ENCODE results near the gene RAET1G. TPM values are rescaled to one million over a fixed set of nuclear protein-coding genes. Genes with fewer than 3 reads are reported as not detected.
A peak's percentile ranks its signal among the peaks of the same experiment; 100 is the strongest.
"Not testable (repeated sequence)": the region's sequence is repeated elsewhere in the genome, so short reads cannot be mapped to it uniquely, and the experiment has no call there.

Gene RAET1G
- polyA plus RNA-seq, 1 experiment = 3.0 TPM

DNA sequence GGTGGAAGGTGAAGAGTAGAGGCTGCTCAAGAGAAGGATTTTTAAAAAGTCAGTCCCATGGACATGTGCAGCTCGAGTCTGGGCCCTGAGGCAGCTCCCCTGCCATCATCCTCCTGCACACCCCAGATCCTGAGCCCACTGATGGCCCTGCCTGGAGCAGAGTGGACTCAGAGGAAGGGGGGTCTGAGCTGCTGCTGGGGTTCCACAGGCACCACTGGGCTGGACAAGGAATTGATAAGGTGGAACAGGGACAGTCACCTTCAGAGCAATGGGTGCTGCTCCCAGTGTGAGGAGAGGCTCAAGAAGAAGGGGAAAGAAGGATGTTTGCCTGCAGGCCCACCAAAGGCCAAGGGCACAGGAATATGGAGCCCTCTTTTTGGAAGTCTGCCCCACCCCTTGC, 25.1 kb upstream of the RAET1G start:
- CTCF ChIA-PET = no interaction called here
- Histone ChIP-seq H3K4me3 (ENCODE audit: low read depth, low read length) (no peak overlapping the region), H3K9me3 (ENCODE audit: control insufficient read depth, insufficient read depth, low read length) (no peaks in the 10 kb centered on the region), H3K27me3 (ENCODE audit: control insufficient read depth, insufficient read depth, low read length) (peaks cover 26% of the 10 kb centered on the region), H3K27ac (ENCODE audit: low read depth, low read length) (no peak overlapping the region)
- TF ChIP-seq, protein P1, sequence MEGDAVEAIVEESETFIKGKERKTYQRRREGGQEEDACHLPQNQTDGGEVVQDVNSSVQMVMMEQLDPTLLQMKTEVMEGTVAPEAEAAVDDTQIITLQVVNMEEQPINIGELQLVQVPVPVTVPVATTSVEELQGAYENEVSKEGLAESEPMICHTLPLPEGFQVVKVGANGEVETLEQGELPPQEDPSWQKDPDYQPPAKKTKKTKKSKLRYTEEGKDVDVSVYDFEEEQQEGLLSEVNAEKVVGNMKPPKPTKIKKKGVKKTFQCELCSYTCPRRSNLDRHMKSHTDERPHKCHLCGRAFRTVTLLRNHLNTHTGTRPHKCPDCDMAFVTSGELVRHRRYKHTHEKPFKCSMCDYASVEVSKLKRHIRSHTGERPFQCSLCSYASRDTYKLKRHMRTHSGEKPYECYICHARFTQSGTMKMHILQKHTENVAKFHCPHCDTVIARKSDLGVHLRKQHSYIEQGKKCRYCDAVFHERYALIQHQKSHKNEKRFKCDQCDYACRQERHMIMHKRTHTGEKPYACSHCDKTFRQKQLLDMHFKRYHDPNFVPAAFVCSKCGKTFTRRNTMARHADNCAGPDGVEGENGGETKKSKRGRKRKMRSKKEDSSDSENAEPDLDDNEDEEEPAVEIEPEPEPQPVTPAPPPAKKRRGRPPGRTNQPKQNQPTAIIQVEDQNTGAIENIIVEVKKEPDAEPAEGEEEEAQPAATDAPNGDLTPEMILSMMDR (IDR thresholded peaks at IDR 0.05; ENCODE audit: low read depth, low read length) = no peak
- POLR2A ChIA-PET = no interaction called here
- no peak for DNase-seq (ENCODE audit: low read depth, low spot score)

GRCh38 chr6:149947533-149947932, 24.6 kb upstream of the RAET1G start:
- POLR2A ChIA-PET; H3K4me3 ChIP-seq (ENCODE audit: low read depth, low read length); DNase-seq (ENCODE audit: low read depth, low spot score); H3K9me3 ChIP-seq (ENCODE audit: control insufficient read depth, insufficient read depth, low read length); CTCF ChIA-PET; H3K27ac ChIP-seq (ENCODE audit: low read depth, low read length): not testable (repeated sequence)
- peaks cover 21% of the 10 kb centered on the region for H3K27me3 ChIP-seq (ENCODE audit: control insufficient read depth, insufficient read depth, low read length)

DNA sequence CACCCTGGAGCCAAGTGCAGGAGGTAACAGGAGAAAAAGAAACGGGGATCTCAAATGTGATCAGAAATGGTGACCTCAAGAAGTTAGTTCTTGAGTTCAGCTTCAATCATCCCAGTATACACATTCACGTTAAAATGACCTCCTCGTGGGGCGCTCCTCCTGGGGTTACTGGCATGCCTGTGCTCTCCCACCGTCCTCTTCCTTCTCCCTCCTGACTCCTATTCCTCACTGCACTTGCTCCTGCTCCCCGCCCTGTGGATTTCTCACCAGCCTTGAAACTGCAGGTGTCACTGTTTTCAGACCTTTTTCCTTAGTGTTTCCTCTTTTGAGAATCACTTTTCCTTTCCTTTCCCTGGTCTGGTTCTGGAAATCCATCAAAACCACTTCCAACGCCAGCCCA, 23.7 kb upstream of the RAET1G start:
- H3K27ac ChIP-seq (ENCODE audit: low read depth, low read length); DNase-seq (ENCODE audit: low read depth, low spot score); POLR2A ChIA-PET; H3K9me3 ChIP-seq (ENCODE audit: control insufficient read depth, insufficient read depth, low read length); CTCF ChIA-PET; H3K4me3 ChIP-seq (ENCODE audit: low read depth, low read length): not testable (repeated sequence)
- peaks cover 12% of the 10 kb centered on the region for H3K27me3 ChIP-seq (ENCODE audit: control insufficient read depth, insufficient read depth, low read length)

DNA sequence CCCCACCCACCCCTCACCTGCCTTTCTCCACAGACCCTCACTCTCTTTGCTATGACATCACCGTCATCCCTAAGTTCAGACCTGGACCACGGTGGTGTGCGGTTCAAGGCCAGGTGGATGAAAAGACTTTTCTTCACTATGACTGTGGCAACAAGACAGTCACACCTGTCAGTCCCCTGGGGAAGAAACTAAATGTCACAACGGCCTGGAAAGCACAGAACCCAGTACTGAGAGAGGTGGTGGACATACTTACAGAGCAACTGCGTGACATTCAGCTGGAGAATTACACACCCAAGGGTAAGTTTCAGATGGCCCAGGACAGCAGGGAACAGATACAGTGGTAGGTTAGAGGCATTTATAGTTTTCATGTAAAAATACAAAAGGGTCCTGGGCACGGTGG, 22.4 kb upstream of the RAET1G start:
- H3K27ac ChIP-seq (ENCODE audit: low read depth, low read length); POLR2A ChIA-PET; H3K27me3 ChIP-seq (ENCODE audit: control insufficient read depth, insufficient read depth, low read length); H3K9me3 ChIP-seq (ENCODE audit: control insufficient read depth, insufficient read depth, low read length); DNase-seq (ENCODE audit: low read depth, low spot score); CTCF ChIA-PET; H3K4me3 ChIP-seq (ENCODE audit: low read depth, low read length): not testable (repeated sequence)

GRCh38 chr6:149943321-149943720, 20.4 kb upstream of the RAET1G start:
- H3K9me3 ChIP-seq (ENCODE audit: control insufficient read depth, insufficient read depth, low read length); H3K4me3 ChIP-seq (ENCODE audit: low read depth, low read length); H3K27ac ChIP-seq (ENCODE audit: low read depth, low read length); CTCF ChIA-PET; POLR2A ChIA-PET; DNase-seq (ENCODE audit: low read depth, low spot score): not testable (repeated sequence)
- peaks cover 18% of the 10 kb centered on the region for H3K27me3 ChIP-seq (ENCODE audit: control insufficient read depth, insufficient read depth, low read length)

- Histone ChIP-seq H3K4me3 (ENCODE audit: low read depth, low read length) (peak overlapping the region; percentile 75), H3K27me3 (ENCODE audit: control insufficient read depth, insufficient read depth, low read length) (peaks cover 24% of the 10 kb centered on the region), H3K9me3 (ENCODE audit: control insufficient read depth, insufficient read depth, low read length) (no peaks in the 10 kb centered on the region; the same call in 1 of the 2 replicates), H3K27ac (ENCODE audit: low read depth, low read length) (no peak overlapping the region)
- POLR2A ChIA-PET = no interaction called here
- CTCF ChIA-PET = no interaction called here
- DNase-seq (ENCODE audit: low read depth, low spot score) = no peak
- TF ChIP-seq, protein P1 (IDR thresholded peaks at IDR 0.05; ENCODE audit: low read depth, low read length) = no peak
Observed at GRCh38 chr6:149942461-149942829, 19.5 kb upstream of the RAET1G start.

DNA sequence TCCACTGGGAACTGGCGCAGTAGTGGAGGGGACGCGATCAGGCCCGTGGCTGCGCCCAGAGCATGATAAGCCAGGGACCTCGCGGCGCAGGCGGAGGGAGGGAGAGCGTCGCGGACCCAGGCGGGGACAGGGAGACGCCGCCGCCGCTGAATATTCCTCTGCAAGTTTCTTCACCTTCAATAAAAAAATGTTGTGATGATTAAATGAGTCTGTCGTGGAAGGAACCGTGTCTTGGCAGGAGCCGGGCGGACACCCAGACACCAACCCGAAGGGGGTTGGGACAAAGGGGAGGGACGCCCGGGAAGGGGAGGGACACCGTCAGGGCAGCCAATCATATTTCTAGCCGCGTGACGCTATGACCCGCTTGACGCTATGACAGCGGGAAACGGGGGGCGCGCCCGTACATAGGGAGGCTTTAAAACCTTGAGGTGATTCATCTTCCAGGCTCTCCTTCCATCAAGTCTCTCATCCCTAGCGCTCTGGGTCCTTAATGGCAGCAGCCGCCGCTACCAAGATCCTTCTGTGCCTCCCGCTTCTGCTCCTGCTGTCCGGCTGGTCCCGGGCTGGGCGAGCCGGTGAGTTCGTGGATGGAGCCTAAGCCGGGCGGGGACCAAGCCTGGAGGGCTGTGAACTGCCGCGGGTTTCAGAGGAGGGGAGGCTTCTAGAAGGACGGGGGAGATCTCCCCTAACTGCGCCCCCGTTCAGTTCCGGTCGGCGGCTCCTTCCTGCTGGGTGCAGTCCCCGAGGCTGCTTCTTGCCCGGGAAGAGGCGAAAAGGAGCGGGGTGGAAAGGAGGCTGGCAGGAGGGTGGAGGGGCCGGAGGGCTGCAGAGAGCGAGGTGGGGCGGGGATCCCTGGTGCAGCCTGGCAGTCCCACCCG, 18.9 kb upstream of the RAET1G start, which contains the start of gene ULBP2:
Gene ULBP2, plus strand, starts transcription at position 432 of the 878 bp plus-strand sequence. Its CDS starts 59 bp downstream, at position 491.
- TF ChIP-seq, protein P1 (IDR thresholded peaks at IDR 0.05; ENCODE audit: low read depth, low read length) = no peak; the same call in 1 of the 2 replicates
- Histone ChIP-seq H3K9me3 (ENCODE audit: control insufficient read depth, insufficient read depth, low read length) (no peaks in the 10 kb centered on the region; the same call in 1 of the 2 replicates), H3K27ac (ENCODE audit: low read depth, low read length) (no peak within 1 kb of the TSS), H3K27me3 (ENCODE audit: control insufficient read depth, insufficient read depth, low read length) (peaks cover 29% of the 10 kb centered on the region), H3K4me3 (ENCODE audit: low read depth, low read length) (peak within 1 kb of the TSS; percentile 75)
- POLR2A ChIA-PET = no interaction called here
- CTCF ChIA-PET = interaction anchor here (1.1 kb wide), 1 partner anchor 75 kb away, joined by 5 read pairs; no protein-coding TSS in a partner anchor
- peak; percentile 81 for DNase-seq (ENCODE audit: low read depth, low spot score)
